Endothelial cell of umbilical vein (primary cell): ENCODE results near the gene PRRC2B.

Experiments
- CTCF ChIP-seq, 2 donors: IDR thresholded peaks; 1 replicate in 1 of 2; 2 replicates in 1 of 2; pipeline ENCODE4 v1.5.1; 2011; ENCODE audit warnings: low read length in 2 of 2, mild to moderate bottlenecking in 2 of 2, moderate library complexity in 2 of 2, control low read depth in 1 of 2, inconsistent platforms in 1 of 2, low read depth in 1 of 2; ENCODE audit not compliant: insufficient read depth in 1 of 2; ENCODE audit errors: extremely low read depth in 1 of 2
- EZH2 ChIP-seq: IDR thresholded peaks from 2 replicates; pipeline ENCODE4 v1.6.1; 2012; ENCODE audit warnings: borderline replicate concordance, low read depth, mild to moderate bottlenecking, moderate library complexity, low read length, inconsistent platforms; ENCODE audit not compliant: severe bottlenecking
- MAX ChIP-seq: IDR thresholded peaks from 2 replicates; pipeline ENCODE4 v1.6.1; 2011; ENCODE audit not compliant: insufficient read depth, insufficient read length
- POLR2A ChIP-seq: IDR thresholded peaks from 2 replicates; pipeline ENCODE4 v1.6.1; 2012; ENCODE audit warnings: low read depth, mild to moderate bottlenecking, control low read depth, low read length
- POLR2AphosphoS5 ChIP-seq: IDR thresholded peaks from 2 replicates; pipeline ENCODE4 v1.6.1; 2012; ENCODE audit warnings: low read depth, mild to moderate bottlenecking, control low read depth, low read length, moderate library complexity; ENCODE audit not compliant: insufficient read depth

GRCh38 chr9:131420980-131421624 is 27.2 kb downstream of the PRRC2B start:
- TF ChIP-seq POLR2AphosphoS5: no peak
- no peak for TF ChIP-seq CTCF (IDR thresholded peaks at IDR 0.05; ENCODE audit: extremely low read depth in 1 of 2, insufficient read depth in 1 of 2, low read depth in 1 of 2, low read length in 2 of 2)
- TF ChIP-seq POLR2A: no peak
- no peak for TF ChIP-seq MAX
- no peak for TF ChIP-seq EZH2
